ENCODE results near the gene SERPINB1. TPM values are rescaled to one million over a fixed set of nuclear protein-coding genes. Genes with fewer than 3 reads are reported as not detected.
"Not testable (repeated sequence)": the region's sequence is repeated elsewhere in the genome, so short reads cannot be mapped to it uniquely, and the experiment has no call there.

The SERPINB1 gene
- total RNA-seq, 3 donors from 2014 or later = 66.7 to 187 (median 132) TPM

- H3K4me1 ChIP-seq (ENCODE audit: low read depth) = peaks cover 6% of the 10 kb centered on the region
- no peak for TF ChIP-seq CTCF (IDR thresholded peaks at IDR 0.05)
- peak; percentile 52 for ATAC-seq
- H3K4me3 ChIP-seq = no peak overlapping the region
- no peaks in the 10 kb centered on the region for H3K36me3 ChIP-seq (ENCODE audit: low read depth)
- peak in 1 of 3 donors; percentile 61 for DNase-seq
- no peaks in the 10 kb centered on the region for H3K9me3 ChIP-seq
- intact Hi-C loops (cut with DNase I, micrococcal nuclease) = loop anchor here in 1 of 2 donors (5.0 kb wide), 1 partner anchor 78 kb away; no protein-coding TSS in a partner anchor
These were observed 12.2 kb upstream of the SERPINB1 start for GRCh38 chr6:2853769-2854395.

GRCh38 chr6:2853378-2853768 is 11.7 kb upstream of the SERPINB1 start:
- not testable (repeated sequence) for H3K4me3 ChIP-seq; H3K4me1 ChIP-seq (ENCODE audit: low read depth); DNase-seq; H3K36me3 ChIP-seq (ENCODE audit: low read depth); ATAC-seq; H3K9me3 ChIP-seq
- intact Hi-C loops (cut with DNase I, micrococcal nuclease) = loop anchor here in 1 of 2 donors (5.0 kb wide), 1 partner anchor 79 kb away; no protein-coding TSS in a partner anchor

- Histone ChIP-seq H3K36me3 (ENCODE audit: low read depth) (no peaks in the 10 kb centered on the region), H3K4me1 (ENCODE audit: low read depth) (peaks cover 6% of the 10 kb centered on the region), H3K4me3 (no peak overlapping the region), H3K9me3 (no peaks in the 10 kb centered on the region)
- DNase-seq = no peak
- intact Hi-C loops (cut with DNase I, micrococcal nuclease) = loop anchor here in 1 of 2 donors (5.0 kb wide), 1 partner anchor 79 kb away; no protein-coding TSS in a partner anchor
- TF ChIP-seq CTCF (IDR thresholded peaks at IDR 0.05) = no peak
- ATAC-seq = no peak
These were observed 11.3 kb upstream of the SERPINB1 start for GRCh38 chr6:2852921-2853322.

GRCh38 chr6:2852514-2852855 is 10.8 kb upstream of the SERPINB1 start:
- no peak for ATAC-seq
- Histone ChIP-seq H3K36me3 (ENCODE audit: low read depth) (no peaks in the 10 kb centered on the region), H3K4me3 (no peak overlapping the region), H3K4me1 (ENCODE audit: low read depth) (peaks cover 6% of the 10 kb centered on the region), H3K9me3 (no peaks in the 10 kb centered on the region)
- no peak for TF ChIP-seq CTCF (IDR thresholded peaks at IDR 0.05)
- intact Hi-C loops (cut with DNase I, micrococcal nuclease) = loop anchor here in 1 of 2 donors (5.0 kb wide), 1 partner anchor 80 kb away; no protein-coding TSS in a partner anchor
- no peak for DNase-seq

GRCh38 chr6:2851727-2852513 is 10.3 kb upstream of the SERPINB1 start:
- Histone ChIP-seq H3K4me1 (ENCODE audit: low read depth) (peaks cover 6% of the 10 kb centered on the region), H3K36me3 (ENCODE audit: low read depth) (no peaks in the 10 kb centered on the region), H3K9me3 (no peaks in the 10 kb centered on the region), H3K4me3 (no peak overlapping the region)
- intact Hi-C loops (cut with DNase I, micrococcal nuclease) = loop anchor here in 1 of 2 donors (5.0 kb wide), 1 partner anchor 80 kb away; no protein-coding TSS in a partner anchor
- DNase-seq (no peak), ATAC-seq (no peak)
- TF ChIP-seq CTCF (IDR thresholded peaks at IDR 0.05) = no peak

GRCh38 chr6:2850538-2851113 is 9.0 kb upstream of the SERPINB1 start:
- TF ChIP-seq CTCF (IDR thresholded peaks at IDR 0.05) = no peak
- ATAC-seq (no peak), DNase-seq (no peak)
- Histone ChIP-seq H3K36me3 (ENCODE audit: low read depth) (no peaks in the 10 kb centered on the region), H3K4me1 (ENCODE audit: low read depth) (peaks cover 9% of the 10 kb centered on the region), H3K9me3 (no peaks in the 10 kb centered on the region), H3K4me3 (no peak overlapping the region)
- intact Hi-C loops (cut with DNase I, micrococcal nuclease) = loop anchor here in 1 of 2 donors (5.0 kb wide), 1 partner anchor 82 kb away; no protein-coding TSS in a partner anchor

Data from mucosa of descending colon (tissue), 3 donors.